Loucy (cell line): ENCODE data around the gene MINDY3.

Experiments used
- H2AFZ ChIP-seq: fragments of 200-600 bp; sonication (generic); 2 replicates; pipeline ENCODE4 v1.6.0; 2016; ENCODE audit warnings: antibody characterized with exemption, mild to moderate bottlenecking, low read length, moderate library complexity
- H3F3A ChIP-seq: fragments of 200-600 bp; 2 replicates; pipeline ENCODE4 v1.6.0; 2016; ENCODE audit warnings: antibody characterized with exemption, low read depth, mild to moderate bottlenecking
- H3K27me3 ChIP-seq: fragments of 200-600 bp; sonication (generic); 2 replicates; pipeline ENCODE4 v1.6.1; 2014; ENCODE audit warnings: low read length, mild to moderate bottlenecking; ENCODE audit not compliant: insufficient read depth, poor library complexity, severe bottlenecking
- H3K36me3 ChIP-seq: fragments of 200-600 bp; sonication (generic); 2 replicates; pipeline ENCODE4 v1.6.1; 2016; ENCODE audit warnings: low read length; ENCODE audit not compliant: insufficient read depth
- H3K4me1 ChIP-seq: fragments of 200-600 bp; sonication (generic); 2 replicates; pipeline ENCODE4 v1.5.1; 2014; ENCODE audit warnings: low read length, mild to moderate bottlenecking; ENCODE audit not compliant: insufficient read depth, poor library complexity, severe bottlenecking
- H3K4me2 ChIP-seq: fragments of 200-600 bp; sonication (generic); 2 replicates; pipeline ENCODE4 v1.6.0; 2014; ENCODE audit warnings: antibody characterized with exemption, low read length, low read depth, mild to moderate bottlenecking; ENCODE audit not compliant: poor library complexity, severe bottlenecking
- H3K4me3 ChIP-seq: fragments of 200-600 bp; sonication (generic); 2 replicates; pipeline ENCODE4 v1.5.1; 2014; ENCODE audit warnings: low read length, mild to moderate bottlenecking, mixed read lengths; ENCODE audit not compliant: poor library complexity, severe bottlenecking
- H3K79me2 ChIP-seq: fragments of 200-600 bp; sonication (generic); 2 replicates; pipeline ENCODE4 v1.6.1; 2014; ENCODE audit warnings: low read length; ENCODE audit not compliant: insufficient read depth
- H3K9ac ChIP-seq: fragments of 200-600 bp; sonication (generic); 2 replicates; pipeline ENCODE4 v1.6.0; 2014; ENCODE audit warnings: mild to moderate bottlenecking, low read depth, low read length, moderate library complexity; ENCODE audit not compliant: poor library complexity, severe bottlenecking
- H3K9me2 ChIP-seq: fragments of 200-600 bp; sonication (generic); replicated peaks from 2 replicates; pipeline ENCODE4 v1.6.1; 2016; ENCODE audit warnings: low read depth, low read length, mixed read lengths
- H3K9me3 ChIP-seq: fragments of 200-600 bp; sonication (generic); 2 replicates; pipeline ENCODE4 v1.6.1; 2014; ENCODE audit warnings: mild to moderate bottlenecking, antibody characterized with exemption, low read length, low read depth; ENCODE audit not compliant: insufficient read depth
- H4K20me1 ChIP-seq: fragments of 200-600 bp; sonication (generic); 2 replicates; pipeline ENCODE4 v1.6.0; 2014; ENCODE audit warnings: antibody characterized with exemption, low read length, mild to moderate bottlenecking; ENCODE audit not compliant: insufficient read depth, poor library complexity, severe bottlenecking
- EZH2phosphoT487 ChIP-seq: fragments of 200-600 bp; IDR thresholded peaks from 2 replicates; pipeline ENCODE4 v1.6.1; 2018; ENCODE audit warnings: antibody characterized with exemption, mild to moderate bottlenecking, moderate library complexity, borderline replicate concordance
- TF ChIP-seq, protein P1 (sequence below): fragments of 200-600 bp; sonication (generic); conservative IDR thresholded peaks from 2 replicates; pipeline ENCODE4 v1.5.1; 2014; ENCODE audit warnings: mild to moderate bottlenecking, antibody characterized with exemption, low read length

The MINDY3 gene

DNA sequence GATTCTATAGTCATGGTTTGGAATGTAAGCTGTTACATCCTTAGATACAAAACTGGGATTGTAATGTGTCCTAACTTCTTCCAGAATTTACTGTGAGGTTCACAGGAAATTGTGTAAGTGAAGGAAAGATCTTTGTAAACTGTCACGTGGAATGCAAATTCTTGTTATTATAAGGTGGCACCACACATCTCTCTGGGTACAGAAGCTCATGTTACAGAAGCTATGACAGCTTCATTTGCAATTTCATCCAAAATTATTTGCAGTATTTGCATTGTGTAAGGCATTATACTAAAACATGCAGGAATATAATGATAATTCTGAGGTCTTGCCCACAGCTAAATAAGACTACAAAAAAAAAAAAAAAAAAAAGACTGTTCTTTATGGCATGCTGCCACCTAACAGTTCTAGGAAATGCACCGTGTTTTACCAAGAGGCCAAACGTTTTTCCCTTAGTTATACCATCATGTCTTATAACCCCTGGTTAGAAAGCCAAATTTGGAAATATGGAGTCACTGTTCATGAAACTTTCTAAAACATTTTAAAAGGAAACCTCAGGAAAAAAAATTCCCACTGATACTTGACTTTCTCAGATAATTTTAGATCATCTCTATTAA is 17.6 kb downstream of the MINDY3 start:
- TF ChIP-seq, protein P1, sequence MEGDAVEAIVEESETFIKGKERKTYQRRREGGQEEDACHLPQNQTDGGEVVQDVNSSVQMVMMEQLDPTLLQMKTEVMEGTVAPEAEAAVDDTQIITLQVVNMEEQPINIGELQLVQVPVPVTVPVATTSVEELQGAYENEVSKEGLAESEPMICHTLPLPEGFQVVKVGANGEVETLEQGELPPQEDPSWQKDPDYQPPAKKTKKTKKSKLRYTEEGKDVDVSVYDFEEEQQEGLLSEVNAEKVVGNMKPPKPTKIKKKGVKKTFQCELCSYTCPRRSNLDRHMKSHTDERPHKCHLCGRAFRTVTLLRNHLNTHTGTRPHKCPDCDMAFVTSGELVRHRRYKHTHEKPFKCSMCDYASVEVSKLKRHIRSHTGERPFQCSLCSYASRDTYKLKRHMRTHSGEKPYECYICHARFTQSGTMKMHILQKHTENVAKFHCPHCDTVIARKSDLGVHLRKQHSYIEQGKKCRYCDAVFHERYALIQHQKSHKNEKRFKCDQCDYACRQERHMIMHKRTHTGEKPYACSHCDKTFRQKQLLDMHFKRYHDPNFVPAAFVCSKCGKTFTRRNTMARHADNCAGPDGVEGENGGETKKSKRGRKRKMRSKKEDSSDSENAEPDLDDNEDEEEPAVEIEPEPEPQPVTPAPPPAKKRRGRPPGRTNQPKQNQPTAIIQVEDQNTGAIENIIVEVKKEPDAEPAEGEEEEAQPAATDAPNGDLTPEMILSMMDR, result no peak
- TF ChIP-seq EZH2phosphoT487, result no peak
- H4K20me1 ChIP-seq, result no peaks in the 10 kb centered on the region
- H3K9me3 ChIP-seq, result no peaks in the 10 kb centered on the region
- no peaks in the 10 kb centered on the region for H3K27me3 ChIP-seq
- no peak overlapping the region for H3K9ac ChIP-seq
- peaks cover 17% of the 10 kb centered on the region for H3K36me3 ChIP-seq
- H3K4me3 ChIP-seq, result no peak overlapping the region
- no peaks in the 10 kb centered on the region for H3F3A ChIP-seq
- no peak overlapping the region for H3K4me2 ChIP-seq
- peaks cover 16% of the 10 kb centered on the region for H3K79me2 ChIP-seq
- no peaks in the 10 kb centered on the region for H3K9me2 ChIP-seq
- no peak overlapping the region for H2AFZ ChIP-seq
- no peaks in the 10 kb centered on the region for H3K4me1 ChIP-seq

DNA sequence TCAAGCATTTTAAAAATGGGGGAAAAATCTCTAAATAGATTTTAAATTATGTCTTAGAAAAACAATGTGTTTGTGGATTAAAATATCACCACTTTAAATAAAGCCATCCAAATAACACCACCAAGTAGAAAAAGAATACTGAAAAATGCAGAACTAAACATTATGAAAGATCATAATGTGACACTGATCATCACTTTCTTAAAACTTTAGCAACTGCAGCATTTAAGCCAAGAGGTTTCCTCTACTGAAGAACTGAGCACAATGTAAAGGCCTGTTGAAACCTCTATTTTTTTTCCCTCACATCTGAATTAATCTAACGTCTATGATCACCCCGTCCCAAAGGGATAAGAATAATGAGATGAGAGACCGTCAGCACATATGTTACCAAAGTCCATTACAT is 18.6 kb downstream of the MINDY3 start:
- no peaks in the 10 kb centered on the region for H3K27me3 ChIP-seq
- no peak for TF ChIP-seq EZH2phosphoT487
- TF ChIP-seq, protein P1, result no peak
- H3K9ac ChIP-seq, result no peak overlapping the region

DNA sequence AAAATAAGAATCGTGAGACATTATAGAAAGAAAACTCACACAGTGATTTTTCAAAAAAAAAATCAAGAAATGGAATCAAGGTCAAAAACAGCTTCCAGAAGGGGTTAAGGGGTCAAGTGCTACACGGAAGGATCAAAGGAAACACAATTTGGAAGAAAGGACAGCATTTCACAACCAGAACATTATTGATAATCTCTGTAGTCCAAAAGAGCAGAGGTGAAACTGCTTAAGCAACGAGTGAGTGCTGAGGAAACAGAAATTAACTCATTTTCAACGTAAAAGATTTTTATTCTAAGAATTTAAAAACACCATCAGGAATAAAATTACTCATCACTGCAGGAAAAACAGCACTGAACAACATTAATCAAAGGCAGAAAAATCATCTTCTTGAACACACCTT is 23.5 kb downstream of the MINDY3 start:
- H3K4me2 ChIP-seq, result no peak overlapping the region
- no peaks in the 10 kb centered on the region for H3K9me2 ChIP-seq
- H3K36me3 ChIP-seq, result peaks cover 34% of the 10 kb centered on the region; the same call in 1 of the 2 replicates
- no peaks in the 10 kb centered on the region for H4K20me1 ChIP-seq
- no peaks in the 10 kb centered on the region for H3F3A ChIP-seq
- no peaks in the 10 kb centered on the region for H3K9me3 ChIP-seq
- TF ChIP-seq EZH2phosphoT487, result no peak
- TF ChIP-seq, protein P1, result no peak
- H3K9ac ChIP-seq, result no peak overlapping the region
- no peaks in the 10 kb centered on the region for H3K27me3 ChIP-seq
- no peaks in the 10 kb centered on the region for H3K79me2 ChIP-seq
- no peak overlapping the region for H3K4me3 ChIP-seq
- H3K4me1 ChIP-seq, result no peaks in the 10 kb centered on the region
- H2AFZ ChIP-seq, result no peak overlapping the region

More for the DNA sequence above, 18.6 kb downstream of the MINDY3 start:
- Histone ChIP-seq H3K4me2 (no peak overlapping the region), H3K9me3 (no peaks in the 10 kb centered on the region), H2AFZ (no peak overlapping the region), H3K36me3 (peaks cover 15% of the 10 kb centered on the region; the same call in 1 of the 2 replicates), H3K4me3 (no peak overlapping the region), H3F3A (no peaks in the 10 kb centered on the region), H3K4me1 (no peaks in the 10 kb centered on the region), H4K20me1 (no peaks in the 10 kb centered on the region), H3K79me2 (peaks cover 7% of the 10 kb centered on the region), H3K9me2 (no peaks in the 10 kb centered on the region)
